ENCODE data around the gene CMTR2. TPM values are rescaled to one million over a fixed set of nuclear protein-coding genes. Genes with fewer than 3 reads are reported as not detected.
"Not testable (repeated sequence)": the region's sequence is repeated elsewhere in the genome, so short reads cannot be mapped to it uniquely, and the experiment has no call there.

The CMTR2 gene
- total and polyA plus RNA-seq, 9 donors = 17.2 to 28.9 (median 20.0) TPM

DNA sequence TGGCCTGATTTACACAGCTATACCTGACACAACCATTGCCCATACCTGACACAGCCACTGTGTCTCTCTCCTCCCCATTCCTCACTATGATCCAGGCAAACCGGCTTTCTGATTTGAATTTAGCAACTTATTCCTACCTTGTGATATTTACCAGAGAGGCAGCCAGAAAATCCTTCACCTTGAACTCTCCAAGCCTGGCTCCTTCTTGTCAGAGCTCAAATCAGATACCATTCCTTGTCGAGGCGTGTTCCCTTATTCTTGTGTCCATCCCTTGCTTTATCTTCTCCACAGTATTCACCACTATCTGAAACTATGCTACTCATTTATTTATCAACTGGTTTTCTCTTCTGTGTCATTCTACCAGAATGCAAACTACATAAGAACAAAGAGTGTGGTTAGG is 24.4 kb upstream of the CMTR2 start:
- H3K9me3 ChIP-seq (replicated peaks; ENCODE audit: control insufficient read depth, low read depth, low read length); H3K4me1 ChIP-seq (ENCODE audit: control insufficient read depth, insufficient read depth, low read length); DNase-seq; H3K27me3 ChIP-seq (ENCODE audit: control insufficient read depth, insufficient read depth, low read length); H3K36me3 ChIP-seq (ENCODE audit: control insufficient read depth, insufficient read depth, low read length); H3K4me3 ChIP-seq (ENCODE audit: low read length); H3K27ac ChIP-seq (ENCODE audit: low read length): not testable (repeated sequence)
- WGBS (ENCODE audit: insufficient coverage) = 74% methylated on average over 3 of the region's 3 CpGs

DNA sequence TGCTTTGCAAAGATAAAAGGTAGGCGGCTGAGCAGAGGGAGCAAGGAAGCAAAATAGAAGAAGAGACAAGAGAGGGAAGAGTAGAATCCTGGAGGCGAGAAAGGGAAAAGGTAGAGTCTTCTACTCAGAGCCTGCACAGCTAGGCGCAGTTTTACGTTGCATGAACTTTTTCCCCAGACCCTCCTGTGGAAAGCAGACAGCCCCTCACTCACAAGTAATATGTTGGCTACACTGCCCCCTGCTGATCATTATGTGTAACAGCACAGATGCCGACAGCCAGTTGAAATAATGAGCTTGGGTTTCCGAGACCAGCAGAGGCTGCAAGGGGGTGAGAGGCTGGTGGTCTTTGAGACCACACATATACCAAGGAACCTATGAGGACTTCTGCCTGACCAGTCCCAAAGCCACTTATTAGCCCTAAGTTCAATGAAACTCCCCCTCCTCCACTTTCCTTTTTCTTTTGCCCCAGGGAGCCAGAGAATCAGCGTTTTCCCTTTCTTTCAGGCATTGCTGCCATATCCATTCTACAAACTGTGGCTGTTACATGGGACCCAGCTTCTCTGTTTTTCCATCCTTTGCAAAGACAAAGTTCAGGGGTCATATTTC is 22.5 kb upstream of the CMTR2 start:
- Histone ChIP-seq H3K9me3 (replicated peaks; ENCODE audit: control insufficient read depth, low read depth, low read length) (no peaks in the 10 kb centered on the region), H3K4me3 (ENCODE audit: low read length) (no peak overlapping the region), H3K36me3 (ENCODE audit: control insufficient read depth, insufficient read depth, low read length) (no peaks in the 10 kb centered on the region), H3K27ac (ENCODE audit: low read length) (no peak overlapping the region), H3K27me3 (ENCODE audit: control insufficient read depth, insufficient read depth, low read length) (peaks cover 6% of the 10 kb centered on the region), H3K4me1 (ENCODE audit: control insufficient read depth, insufficient read depth, low read length) (no peaks in the 10 kb centered on the region)
- peak; percentile 34 for DNase-seq
- 30% methylated on average over 4 of the region's 7 CpGs for WGBS (ENCODE audit: insufficient coverage)

DNA sequence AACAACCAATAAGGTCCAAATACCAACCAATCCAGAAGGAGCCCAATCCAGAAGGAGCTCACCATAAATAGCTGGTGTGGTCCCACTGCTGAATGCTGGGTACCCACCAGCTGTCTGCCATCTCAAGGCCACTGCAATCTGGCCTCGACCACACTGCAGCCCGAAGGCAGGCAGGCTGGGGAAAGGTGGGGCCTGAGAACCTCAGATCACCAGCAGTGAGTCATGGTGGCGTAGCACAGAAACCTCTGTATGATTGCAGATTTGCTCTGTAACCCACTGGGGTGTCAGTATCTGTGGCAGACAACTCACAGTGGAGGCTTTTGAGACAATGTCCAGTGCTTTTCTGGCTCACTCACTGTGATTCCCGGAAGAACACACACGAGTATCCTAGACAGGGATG is 14.7 kb upstream of the CMTR2 start:
- Histone ChIP-seq H3K27ac (ENCODE audit: low read length) (no peak overlapping the region), H3K36me3 (ENCODE audit: control insufficient read depth, insufficient read depth, low read length) (no peaks in the 10 kb centered on the region), H3K4me1 (ENCODE audit: control insufficient read depth, insufficient read depth, low read length) (no peaks in the 10 kb centered on the region), H3K27me3 (ENCODE audit: control insufficient read depth, insufficient read depth, low read length) (peaks cover 2% of the 10 kb centered on the region), H3K4me3 (ENCODE audit: low read length) (no peak overlapping the region), H3K9me3 (replicated peaks; ENCODE audit: control insufficient read depth, low read depth, low read length) (no peaks in the 10 kb centered on the region)
- 81% methylated on average over 4 of the region's 5 CpGs for WGBS (ENCODE audit: insufficient coverage)
- DNase-seq = no peak

DNA sequence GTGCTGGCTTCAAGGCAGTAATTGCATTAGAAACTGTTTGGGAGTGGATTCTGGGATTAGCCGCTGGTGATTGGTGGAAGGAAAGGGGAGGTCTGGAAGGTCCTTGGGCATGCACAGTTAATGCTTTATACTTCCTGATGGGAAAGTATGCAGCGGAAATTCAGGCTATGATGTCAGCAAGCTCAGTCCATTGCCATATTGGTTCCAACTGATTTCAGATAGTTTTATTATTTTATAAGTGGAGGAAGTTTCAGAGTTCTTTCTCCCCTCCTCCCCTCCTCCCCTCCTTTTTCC is 8.1 kb upstream of the CMTR2 start:
- H3K27ac ChIP-seq (ENCODE audit: low read length) = no peak overlapping the region
- DNase-seq = no peak
- 67% methylated on average over 1 of the region's 2 CpGs for WGBS (ENCODE audit: insufficient coverage)

DNA sequence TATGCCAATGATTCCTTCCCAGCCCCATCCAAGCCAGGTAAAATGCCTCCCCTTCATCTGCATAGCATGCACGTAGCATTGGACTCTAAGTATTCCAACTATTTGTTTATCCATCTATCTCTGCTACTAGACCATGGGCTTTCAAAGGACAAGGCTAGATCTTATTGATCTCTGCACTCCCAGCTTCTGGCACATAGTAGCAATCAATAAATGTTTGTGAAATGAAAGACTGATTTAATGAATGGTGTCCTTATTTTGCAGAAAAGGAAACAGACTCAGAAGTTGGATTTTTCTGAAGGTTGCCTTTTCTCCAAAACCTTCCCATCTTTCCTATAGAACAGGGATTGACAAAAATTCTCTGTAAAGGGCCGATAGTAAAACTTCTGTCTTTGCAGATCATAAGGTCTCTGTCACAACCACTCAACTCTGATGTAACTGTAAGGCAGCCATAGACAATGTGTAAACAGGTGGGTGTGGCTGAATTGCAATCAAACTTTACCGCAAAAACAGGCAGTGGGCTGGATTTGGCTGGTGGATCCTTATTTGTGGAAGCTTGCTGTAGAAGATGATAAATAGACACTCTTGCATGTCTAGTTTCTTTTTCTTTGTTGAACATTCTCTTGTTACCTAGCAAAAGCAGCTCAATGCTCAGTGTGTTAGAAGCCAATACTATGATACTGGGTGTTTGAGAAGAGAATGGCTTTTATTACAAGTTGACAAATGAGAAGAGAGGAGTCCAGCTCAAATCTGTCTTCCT is 7.6 kb upstream of the CMTR2 start:
- Histone ChIP-seq H3K4me3 (ENCODE audit: low read length) (no peak overlapping the region), H3K27me3 (ENCODE audit: control insufficient read depth, insufficient read depth, low read length) (peaks cover 5% of the 10 kb centered on the region)

More for the DNA sequence above, 8.1 kb upstream of the CMTR2 start:
- H3K27me3 ChIP-seq (ENCODE audit: control insufficient read depth, insufficient read depth, low read length) = peaks cover 5% of the 10 kb centered on the region
- H3K4me1 ChIP-seq (ENCODE audit: control insufficient read depth, insufficient read depth, low read length) = no peaks in the 10 kb centered on the region
- no peak overlapping the region for H3K4me3 ChIP-seq (ENCODE audit: low read length)
- no peaks in the 10 kb centered on the region for H3K9me3 ChIP-seq (replicated peaks; ENCODE audit: control insufficient read depth, low read depth, low read length)
- no peaks in the 10 kb centered on the region for H3K36me3 ChIP-seq (ENCODE audit: control insufficient read depth, insufficient read depth, low read length)

DNA sequence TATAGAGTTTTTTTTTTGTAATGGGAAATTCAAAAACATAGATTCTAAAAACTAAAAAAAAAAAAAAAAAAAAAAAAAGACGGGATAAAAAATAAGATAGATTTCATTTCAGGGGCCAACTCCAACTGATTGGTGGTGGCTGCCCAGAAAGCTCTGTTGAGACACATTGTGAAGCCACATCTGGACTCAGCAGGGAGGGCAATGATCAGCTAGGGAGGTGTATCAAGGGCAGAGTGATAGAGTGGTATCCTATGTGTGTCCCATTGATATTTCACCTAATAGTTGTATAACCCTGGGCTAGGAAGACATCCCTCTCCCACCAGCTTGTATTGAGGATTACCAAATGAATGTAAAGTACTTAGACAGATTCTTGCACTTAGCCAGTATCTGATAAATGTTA is 6.7 kb upstream of the CMTR2 start:
- no peaks in the 10 kb centered on the region for H3K9me3 ChIP-seq (replicated peaks; ENCODE audit: control insufficient read depth, low read depth, low read length)

More for the DNA sequence above, 7.6 kb upstream of the CMTR2 start:
- Histone ChIP-seq H3K36me3 (ENCODE audit: control insufficient read depth, insufficient read depth, low read length) (no peaks in the 10 kb centered on the region), H3K9me3 (replicated peaks; ENCODE audit: control insufficient read depth, low read depth, low read length) (no peaks in the 10 kb centered on the region), H3K4me1 (ENCODE audit: control insufficient read depth, insufficient read depth, low read length) (no peaks in the 10 kb centered on the region), H3K27ac (ENCODE audit: low read length) (no peak overlapping the region)
- DNase-seq = no peak
- 83% methylated on average over 1 of the region's 3 CpGs for WGBS (ENCODE audit: insufficient coverage)

DNA sequence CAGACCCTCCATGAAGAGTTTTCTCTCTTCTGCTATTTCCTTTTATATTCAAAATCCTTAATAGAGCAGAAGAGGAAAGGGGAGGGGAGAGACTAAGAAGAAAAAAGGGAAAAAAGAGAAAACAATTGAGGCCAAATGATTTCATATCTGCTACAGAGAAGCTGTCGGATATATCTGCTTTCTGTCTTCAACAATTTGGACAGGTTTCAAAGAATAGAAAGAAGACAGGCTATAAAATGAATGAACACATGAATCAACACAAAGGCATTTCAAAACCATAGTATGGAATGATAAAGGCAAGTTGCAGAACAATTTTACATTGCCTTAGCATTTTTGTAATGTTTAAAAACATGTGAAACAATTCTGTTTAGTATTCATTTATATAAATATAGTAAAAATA is 4.7 kb upstream of the CMTR2 start:
- peaks cover 3% of the 10 kb centered on the region for H3K27me3 ChIP-seq (ENCODE audit: control insufficient read depth, insufficient read depth, low read length)
- H3K36me3 ChIP-seq (ENCODE audit: control insufficient read depth, insufficient read depth, low read length) = no peaks in the 10 kb centered on the region
- no peak overlapping the region for H3K27ac ChIP-seq (ENCODE audit: low read length)
- no peak for DNase-seq
- H3K4me1 ChIP-seq (ENCODE audit: control insufficient read depth, insufficient read depth, low read length) = no peaks in the 10 kb centered on the region
- H3K4me3 ChIP-seq (ENCODE audit: low read length) = no peak overlapping the region
- WGBS (ENCODE audit: insufficient coverage) = no CpG with 5 or more reads among the region's 1 CpG
- no peaks in the 10 kb centered on the region for H3K9me3 ChIP-seq (replicated peaks; ENCODE audit: control insufficient read depth, low read depth, low read length)

More for the DNA sequence above, 6.7 kb upstream of the CMTR2 start:
- H3K27me3 ChIP-seq (ENCODE audit: control insufficient read depth, insufficient read depth, low read length) = peaks cover 3% of the 10 kb centered on the region
- no peak for DNase-seq
- H3K27ac ChIP-seq (ENCODE audit: low read length) = no peak overlapping the region
- no CpG with 5 or more reads among the region's 1 CpG for WGBS (ENCODE audit: insufficient coverage)
- H3K36me3 ChIP-seq (ENCODE audit: control insufficient read depth, insufficient read depth, low read length) = no peaks in the 10 kb centered on the region
- no peaks in the 10 kb centered on the region for H3K4me1 ChIP-seq (ENCODE audit: control insufficient read depth, insufficient read depth, low read length)
- H3K4me3 ChIP-seq (ENCODE audit: low read length) = no peak overlapping the region

DNA sequence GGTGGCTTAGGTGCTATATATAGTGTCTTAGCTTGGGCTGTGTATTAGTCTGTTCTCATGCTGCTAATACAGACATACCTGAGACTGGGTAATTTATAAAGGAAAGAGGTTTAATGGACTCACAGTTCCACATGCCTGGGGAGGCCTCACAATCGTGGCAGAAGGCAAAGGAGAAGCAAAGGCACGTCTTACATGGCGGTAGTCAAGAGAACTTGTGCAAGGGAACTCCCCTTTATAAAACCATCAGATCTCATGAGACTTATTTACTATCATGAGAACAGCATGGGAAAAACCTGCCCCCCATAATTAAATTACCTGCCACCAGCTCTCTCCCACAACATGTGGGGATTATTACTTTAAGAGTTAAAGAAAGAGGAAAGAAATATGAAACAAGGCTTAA is 2.9 kb upstream of the CMTR2 start:
- not testable (repeated sequence) for H3K36me3 ChIP-seq (ENCODE audit: control insufficient read depth, insufficient read depth, low read length); H3K27me3 ChIP-seq (ENCODE audit: control insufficient read depth, insufficient read depth, low read length); H3K4me1 ChIP-seq (ENCODE audit: control insufficient read depth, insufficient read depth, low read length); DNase-seq; H3K9me3 ChIP-seq (replicated peaks; ENCODE audit: control insufficient read depth, low read depth, low read length); H3K4me3 ChIP-seq (ENCODE audit: low read length); H3K27ac ChIP-seq (ENCODE audit: low read length)
- WGBS (ENCODE audit: insufficient coverage) = 40% methylated on average over 1 of the region's 3 CpGs

DNA sequence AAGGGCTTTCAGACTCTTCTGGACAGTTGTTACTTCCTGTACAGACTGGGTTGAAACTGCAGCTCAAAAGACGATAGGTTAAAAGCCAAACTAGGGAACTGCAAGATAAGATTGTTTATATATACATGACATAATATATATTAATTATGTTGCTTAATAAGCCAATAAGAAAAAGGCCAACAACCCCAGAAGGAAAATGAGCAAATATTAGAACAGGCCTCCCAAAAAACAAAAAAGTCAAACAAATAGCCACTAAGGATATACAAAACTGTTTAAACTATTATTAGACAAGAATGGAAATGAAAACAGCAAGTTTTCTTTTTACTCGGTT is 495 bp upstream of the CMTR2 start:
- Histone ChIP-seq H3K36me3 (ENCODE audit: control insufficient read depth, insufficient read depth, low read length) (peaks cover 14% of the 10 kb centered on the region), H3K27me3 (ENCODE audit: control insufficient read depth, insufficient read depth, low read length) (peaks cover 3% of the 10 kb centered on the region), H3K4me3 (ENCODE audit: low read length) (peak overlapping the region; percentile 92), H3K4me1 (ENCODE audit: control insufficient read depth, insufficient read depth, low read length) (peaks cover 7% of the 10 kb centered on the region), H3K9me3 (replicated peaks; ENCODE audit: control insufficient read depth, low read depth, low read length) (no peaks in the 10 kb centered on the region), H3K27ac (ENCODE audit: low read length) (peak overlapping the region; percentile 97)
- WGBS (ENCODE audit: insufficient coverage) = no CpG with 5 or more reads among the region's 2 CpGs
- no peak for DNase-seq

DNA sequence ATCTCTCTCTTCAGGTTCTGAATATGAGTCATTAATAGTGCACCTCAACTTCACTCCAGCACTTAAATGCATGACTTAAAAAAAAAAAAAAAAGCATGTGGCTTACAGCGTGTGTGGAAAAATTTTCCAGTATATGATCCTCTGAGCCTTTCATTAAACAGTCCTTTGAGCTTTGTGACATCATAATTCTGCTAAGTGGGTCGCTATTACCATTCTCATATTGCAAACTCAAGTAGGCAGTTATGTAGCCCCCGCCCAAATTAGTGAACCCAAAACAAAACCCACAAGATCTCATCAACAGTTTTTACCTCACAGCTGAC is 672 bp downstream of the CMTR2 start:
- no peaks in the 10 kb centered on the region for H3K9me3 ChIP-seq (replicated peaks; ENCODE audit: control insufficient read depth, low read depth, low read length)

DNA sequence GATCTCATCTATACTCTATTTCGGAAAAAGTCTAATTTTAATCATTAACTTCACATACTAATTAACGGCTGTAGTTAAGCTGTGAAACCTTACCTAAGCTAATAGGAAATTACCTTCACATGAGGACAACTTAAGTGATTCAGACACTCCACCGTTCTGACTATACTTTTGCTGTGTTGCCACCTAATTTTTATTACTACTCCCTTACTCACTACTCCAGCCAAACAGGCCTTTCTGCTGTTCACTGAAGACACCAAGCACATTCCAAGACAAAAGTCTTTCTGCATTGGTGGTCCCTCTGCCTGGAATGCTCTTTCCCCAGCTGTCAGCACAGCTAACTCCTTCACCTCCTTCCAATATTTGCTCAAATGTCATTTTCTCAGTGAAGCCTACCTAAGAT is 1.3 kb downstream of the CMTR2 start:
- 76% methylated on average over 2 of the region's 3 CpGs for WGBS (ENCODE audit: insufficient coverage)

More for the DNA sequence above, 672 bp downstream of the CMTR2 start:
- Histone ChIP-seq H3K36me3 (ENCODE audit: control insufficient read depth, insufficient read depth, low read length) (peaks cover 21% of the 10 kb centered on the region), H3K27ac (ENCODE audit: low read length) (peak overlapping the region; percentile 97), H3K4me1 (ENCODE audit: control insufficient read depth, insufficient read depth, low read length) (peaks cover 7% of the 10 kb centered on the region), H3K4me3 (ENCODE audit: low read length) (peak overlapping the region; percentile 92), H3K27me3 (ENCODE audit: control insufficient read depth, insufficient read depth, low read length) (peaks cover 3% of the 10 kb centered on the region)
- WGBS (ENCODE audit: insufficient coverage) = 13% methylated on average over 1 of the region's 3 CpGs
- DNase-seq = no peak

More for the DNA sequence above, 1.3 kb downstream of the CMTR2 start:
- H3K27me3 ChIP-seq (ENCODE audit: control insufficient read depth, insufficient read depth, low read length) = peaks cover under 1% of the 10 kb centered on the region
- peaks cover 7% of the 10 kb centered on the region for H3K4me1 ChIP-seq (ENCODE audit: control insufficient read depth, insufficient read depth, low read length)
- H3K4me3 ChIP-seq (ENCODE audit: low read length) = peak overlapping the region; percentile 92
- no peaks in the 10 kb centered on the region for H3K9me3 ChIP-seq (replicated peaks; ENCODE audit: control insufficient read depth, low read depth, low read length)
- peak overlapping the region; percentile 97 for H3K27ac ChIP-seq (ENCODE audit: low read length)
- DNase-seq = peak; percentile 12
- H3K36me3 ChIP-seq (ENCODE audit: control insufficient read depth, insufficient read depth, low read length) = peaks cover 23% of the 10 kb centered on the region
